ENCODE results near the gene PRSS50.
A peak's percentile ranks its signal among the peaks of the same experiment; 100 is the strongest.
"Not testable (repeated sequence)": the region's sequence is repeated elsewhere in the genome, so short reads cannot be mapped to it uniquely, and the experiment has no call there.

Gene PRSS50

DNA sequence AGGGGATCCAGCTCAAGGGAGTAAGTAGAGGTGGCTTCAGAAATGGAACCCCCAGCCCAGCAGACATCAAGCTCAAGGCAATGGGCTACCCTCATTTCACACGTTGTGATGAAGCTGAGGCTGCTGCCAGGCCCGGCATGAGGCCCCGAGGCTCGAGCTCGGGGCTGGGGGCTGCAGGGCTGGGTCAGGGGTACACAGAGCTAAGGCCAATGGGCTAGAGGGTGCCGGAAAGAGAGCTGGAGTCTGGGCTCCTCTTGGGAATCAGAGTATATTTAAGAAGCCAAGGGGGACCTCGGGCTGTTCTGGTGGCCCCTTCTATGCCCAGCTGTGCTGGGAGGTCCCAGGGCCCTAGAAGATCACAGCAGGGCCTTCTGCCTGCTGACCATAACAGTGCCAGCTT is 7.4 kb downstream of the PRSS50 start:
- TF ChIP-seq JUND (IDR thresholded peaks at IDR 0.05; ENCODE audit: low read depth), result no peak
- in situ Hi-C loops (cut with HindIII; ENCODE audit: low pct_unique_long_range_greater_than_20kb, low sequenced_read_pairs), result no loop called here
- no peak for DNase-seq (ENCODE audit: low read depth in 1 of 2, low spot score in 1 of 2)

DNA sequence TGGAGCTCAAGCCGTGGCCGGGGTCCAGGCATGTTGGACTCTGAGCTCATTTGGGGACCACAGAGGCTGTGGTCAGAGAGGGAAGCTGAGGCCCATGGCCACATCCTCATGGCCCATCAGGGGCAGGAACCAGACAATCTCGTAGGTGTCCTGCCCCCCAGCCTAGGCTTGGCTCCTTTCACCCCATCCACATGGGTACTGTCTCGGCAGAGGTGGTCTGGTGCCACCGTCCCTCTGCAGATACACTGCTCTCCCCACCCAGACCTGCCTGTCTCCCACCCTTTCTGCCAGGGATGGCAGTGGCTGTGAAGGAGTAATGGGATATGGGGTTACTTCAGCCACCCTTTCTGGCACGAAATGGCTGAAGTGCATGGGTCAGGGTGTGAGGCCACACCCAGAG is 7.9 kb downstream of the PRSS50 start:
- in situ Hi-C loops (cut with HindIII; ENCODE audit: low pct_unique_long_range_greater_than_20kb, low sequenced_read_pairs), result no loop called here
- no peak for TF ChIP-seq JUND (IDR thresholded peaks at IDR 0.05; ENCODE audit: low read depth)
- DNase-seq (ENCODE audit: low read depth in 1 of 2, low spot score in 1 of 2), result no peak

DNA sequence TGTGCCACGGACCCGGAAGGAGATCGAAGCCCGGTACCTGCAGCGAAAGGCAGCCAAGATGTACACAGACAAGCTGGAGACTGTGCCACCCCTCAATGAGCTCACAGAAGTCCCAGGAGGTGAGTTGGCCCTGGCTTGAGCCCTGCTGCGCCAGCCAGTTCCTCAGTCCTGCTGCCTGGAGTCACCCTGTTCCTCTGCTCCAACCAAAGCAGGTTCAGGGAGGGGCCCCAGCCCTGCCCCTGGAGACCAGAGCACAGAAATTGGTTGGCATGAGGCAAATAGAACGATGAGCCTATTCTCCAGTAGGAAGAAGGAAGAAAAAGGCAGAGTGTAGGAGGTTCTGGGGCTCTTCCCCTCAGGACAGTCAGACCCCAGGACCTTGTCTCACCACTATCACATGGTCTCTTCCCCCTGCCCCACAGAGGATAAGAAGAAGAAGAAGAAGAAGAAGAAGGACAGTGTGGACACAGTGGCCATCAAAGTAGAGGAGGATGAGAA is 8.5 kb downstream of the PRSS50 start:
- in situ Hi-C loops (cut with HindIII; ENCODE audit: low pct_unique_long_range_greater_than_20kb, low sequenced_read_pairs), result no loop called here

DNA sequence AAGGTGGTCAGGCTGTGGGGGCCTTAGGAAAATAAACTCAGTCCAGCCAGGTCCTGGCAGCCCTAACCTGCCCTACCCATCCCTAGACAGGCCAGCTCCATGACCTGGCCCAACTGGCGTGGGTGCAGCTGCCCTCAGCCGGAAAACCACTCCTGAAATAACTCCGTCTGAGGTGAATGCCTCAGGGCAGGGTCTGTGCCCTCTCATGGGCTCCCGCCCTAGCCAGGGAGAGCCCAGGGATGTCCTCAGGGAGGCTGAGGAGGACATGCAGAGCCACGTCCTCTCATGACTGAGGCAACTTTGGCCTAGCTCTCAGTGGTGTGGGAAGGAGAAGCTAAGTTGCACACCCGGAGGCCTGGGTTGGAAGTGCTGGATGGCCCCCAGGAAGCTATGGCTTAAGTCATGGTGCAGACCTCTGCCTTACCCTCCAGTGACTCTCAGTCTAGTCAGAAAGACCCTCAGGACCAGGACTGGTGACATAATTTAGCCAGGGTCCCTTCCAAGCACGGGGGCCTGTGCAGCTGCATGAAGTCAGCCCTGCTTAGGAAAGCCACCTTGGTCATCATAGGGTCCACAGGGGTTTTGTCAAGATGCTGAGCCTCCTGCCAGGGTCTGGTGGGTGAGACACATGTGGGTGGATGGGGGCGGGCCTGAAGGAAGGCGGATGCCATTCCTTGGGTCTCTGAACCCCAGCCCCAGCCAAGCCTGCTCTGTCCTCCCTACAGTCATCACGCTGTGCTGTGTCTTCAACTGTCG is 9.1 kb downstream of the PRSS50 start:
- TF ChIP-seq JUND (IDR thresholded peaks at IDR 0.05; ENCODE audit: low read depth), result no peak
- no peak for DNase-seq (ENCODE audit: low read depth in 1 of 2, low spot score in 1 of 2)
- in situ Hi-C loops (cut with HindIII; ENCODE audit: low pct_unique_long_range_greater_than_20kb, low sequenced_read_pairs), result no loop called here

More for the DNA sequence above, 8.5 kb downstream of the PRSS50 start:
- no peak for DNase-seq (ENCODE audit: low read depth in 1 of 2, low spot score in 1 of 2)
- no peak for TF ChIP-seq JUND (IDR thresholded peaks at IDR 0.05; ENCODE audit: low read depth)

DNA sequence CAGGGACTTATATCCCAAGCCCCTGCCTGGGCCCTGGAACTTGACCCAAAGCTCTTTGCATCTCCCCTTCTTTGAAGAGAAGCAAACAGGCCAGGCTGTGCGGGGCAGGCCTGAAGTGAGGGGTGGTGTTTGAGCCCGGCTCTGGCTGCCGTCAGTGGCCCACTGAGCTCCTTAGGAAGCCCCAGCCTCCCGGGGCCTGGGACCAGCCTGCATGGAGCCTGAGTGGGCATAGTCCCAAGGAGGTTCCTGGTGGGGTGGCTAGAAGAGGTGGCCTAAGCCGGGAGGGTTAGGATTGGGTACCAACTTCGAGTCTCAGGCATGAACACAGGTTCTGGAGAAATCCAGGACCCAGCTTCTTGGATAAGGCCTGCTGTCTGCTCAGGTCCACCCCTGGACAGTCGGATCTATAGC is 10.1 kb downstream of the PRSS50 start:
- in situ Hi-C loops (cut with HindIII; ENCODE audit: low pct_unique_long_range_greater_than_20kb, low sequenced_read_pairs), result no loop called here
- no peak for DNase-seq (ENCODE audit: low read depth in 1 of 2, low spot score in 1 of 2)
- TF ChIP-seq JUND (IDR thresholded peaks at IDR 0.05; ENCODE audit: low read depth), result no peak

DNA sequence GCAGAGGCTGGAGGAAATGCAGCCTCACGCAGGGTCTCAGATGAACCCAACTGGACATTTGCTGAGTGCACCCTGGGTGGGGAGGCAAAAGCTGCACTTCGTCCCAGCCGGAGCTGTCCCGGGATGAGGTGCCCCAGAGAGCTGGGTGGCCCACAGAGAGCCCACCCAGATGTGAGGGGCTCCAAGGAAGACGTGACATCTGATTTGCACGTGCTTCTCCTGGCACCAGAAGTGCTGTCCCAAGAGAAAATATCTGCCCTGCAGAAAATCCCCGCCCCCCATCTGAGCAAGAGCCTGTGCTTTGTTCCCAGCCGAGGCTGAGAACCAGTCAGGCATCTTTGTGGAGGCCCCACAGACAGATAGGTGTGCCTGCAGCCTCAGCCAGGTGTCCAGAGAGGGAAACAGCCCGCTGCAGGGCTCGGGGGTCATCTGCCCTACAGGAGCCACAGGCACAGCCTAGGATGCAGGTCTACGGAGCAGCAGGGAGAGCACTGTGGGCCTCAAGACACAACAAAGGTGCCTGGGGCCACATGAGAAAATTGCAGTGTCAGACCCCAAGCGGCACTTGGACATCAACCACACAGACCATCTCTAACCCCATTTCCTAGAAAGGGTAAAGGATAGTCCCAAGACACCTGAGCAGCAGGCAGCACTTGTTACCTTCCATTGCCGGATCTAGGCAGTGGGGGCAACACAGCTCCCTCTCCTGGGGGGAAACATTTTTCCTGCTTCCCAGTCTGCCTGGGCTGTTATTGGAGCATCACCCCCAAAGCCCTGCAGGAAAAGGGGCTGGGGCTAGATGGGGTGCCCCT is 10.7 kb downstream of the PRSS50 start:
- DNase-seq (ENCODE audit: low read depth in 1 of 2, low spot score in 1 of 2), result no peak
- in situ Hi-C loops (cut with HindIII; ENCODE audit: low pct_unique_long_range_greater_than_20kb, low sequenced_read_pairs), result no loop called here
- TF ChIP-seq JUND (IDR thresholded peaks at IDR 0.05; ENCODE audit: low read depth), result no peak

DNA sequence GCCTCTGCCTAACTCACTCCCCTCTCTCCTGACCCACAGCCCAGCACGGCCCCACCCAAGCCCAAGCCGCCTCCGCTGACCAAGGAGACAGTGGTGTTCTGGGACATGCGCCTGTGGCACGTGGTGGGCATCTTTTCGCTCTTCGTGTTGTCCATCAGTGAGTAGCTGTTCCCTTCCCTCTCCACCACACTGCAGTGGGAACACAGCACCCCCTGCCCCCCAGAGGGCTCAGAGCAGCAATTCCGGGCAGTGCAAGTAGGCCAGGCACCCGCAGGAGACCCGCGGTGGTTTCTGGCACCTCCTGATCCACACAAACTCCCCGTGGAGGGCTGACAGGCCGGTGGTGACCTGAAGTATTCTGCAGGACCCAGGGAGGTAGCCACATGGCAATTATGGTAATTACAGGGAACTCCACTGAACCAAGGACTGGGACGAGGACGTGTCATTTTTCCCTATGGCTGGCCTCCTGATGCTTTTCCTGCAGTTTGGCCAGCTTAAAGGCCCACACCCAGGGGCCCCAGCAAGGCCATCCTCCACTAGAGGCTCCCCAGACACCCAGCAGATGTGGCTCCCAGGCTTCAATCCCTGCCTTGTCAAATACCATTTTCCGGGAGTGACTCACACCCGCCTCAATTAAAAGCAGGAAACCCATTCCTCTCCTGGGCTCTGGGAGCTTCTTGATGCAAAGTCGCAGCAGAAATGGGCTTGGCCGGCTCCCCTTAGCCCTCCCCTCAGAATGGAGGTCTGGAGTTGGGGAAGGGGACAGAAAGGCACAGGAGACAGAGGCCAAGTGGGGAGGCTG is 11.7 kb downstream of the PRSS50 start:
- DNase-seq (ENCODE audit: low read depth in 1 of 2, low spot score in 1 of 2), result no peak
- in situ Hi-C loops (cut with HindIII; ENCODE audit: low pct_unique_long_range_greater_than_20kb, low sequenced_read_pairs), result no loop called here

DNA sequence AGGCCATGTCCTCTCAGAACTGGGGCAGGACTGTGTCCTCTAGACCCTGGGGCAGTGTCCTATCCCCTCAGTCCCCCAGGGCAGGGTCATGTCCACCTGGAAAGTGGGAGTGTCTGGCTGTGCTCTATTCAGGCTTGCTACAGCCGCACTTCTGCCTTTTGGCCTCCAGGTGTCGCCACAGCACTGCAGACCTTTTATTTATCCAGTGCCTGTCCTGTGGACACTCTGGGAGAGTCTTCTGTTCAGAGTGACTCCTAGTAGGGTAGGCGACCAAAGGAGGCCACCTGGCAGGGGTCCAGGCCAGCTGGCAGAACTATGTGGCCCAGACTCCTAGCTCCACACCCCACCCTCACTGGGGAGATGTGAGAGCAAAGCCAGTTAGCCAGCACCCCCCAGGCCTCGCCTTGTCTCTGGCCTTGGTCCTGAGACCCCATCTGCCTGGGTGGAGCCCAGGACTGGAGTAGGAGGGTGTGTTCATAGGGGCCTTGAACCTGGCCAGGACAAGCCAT is 12.6 kb downstream of the PRSS50 start:
- no peak for TF ChIP-seq JUND (IDR thresholded peaks at IDR 0.05; ENCODE audit: low read depth)
- peak; percentile 64 to 73 for DNase-seq (ENCODE audit: low read depth in 1 of 2, low spot score in 1 of 2)
- in situ Hi-C loops (cut with HindIII; ENCODE audit: low pct_unique_long_range_greater_than_20kb, low sequenced_read_pairs), result no loop called here

More for the DNA sequence above, 11.7 kb downstream of the PRSS50 start:
- TF ChIP-seq JUND (IDR thresholded peaks at IDR 0.05; ENCODE audit: low read depth), result no peak

DNA sequence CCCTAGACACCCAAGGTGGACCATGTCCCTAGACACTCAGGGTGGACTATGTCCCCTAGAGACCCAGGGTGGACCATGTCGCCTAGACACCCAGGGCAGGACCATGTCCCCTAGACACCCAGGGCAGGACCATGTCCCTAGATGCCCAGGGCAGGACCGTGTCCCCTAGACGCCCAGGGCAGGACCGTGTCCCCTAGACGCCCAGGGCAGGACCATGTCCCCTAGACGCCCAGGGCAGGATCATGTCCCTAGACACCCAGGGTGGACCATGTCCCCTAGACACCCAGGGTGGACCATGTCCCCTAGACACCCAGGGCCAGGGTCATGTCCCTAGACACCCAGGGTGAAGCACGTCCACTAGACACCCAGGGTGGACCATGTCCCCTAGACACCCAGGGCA is 13.3 kb downstream of the PRSS50 start:
- in situ Hi-C loops (cut with HindIII; ENCODE audit: low pct_unique_long_range_greater_than_20kb, low sequenced_read_pairs); DNase-seq (ENCODE audit: low read depth in 1 of 2, low spot score in 1 of 2): not testable (repeated sequence)

DNA sequence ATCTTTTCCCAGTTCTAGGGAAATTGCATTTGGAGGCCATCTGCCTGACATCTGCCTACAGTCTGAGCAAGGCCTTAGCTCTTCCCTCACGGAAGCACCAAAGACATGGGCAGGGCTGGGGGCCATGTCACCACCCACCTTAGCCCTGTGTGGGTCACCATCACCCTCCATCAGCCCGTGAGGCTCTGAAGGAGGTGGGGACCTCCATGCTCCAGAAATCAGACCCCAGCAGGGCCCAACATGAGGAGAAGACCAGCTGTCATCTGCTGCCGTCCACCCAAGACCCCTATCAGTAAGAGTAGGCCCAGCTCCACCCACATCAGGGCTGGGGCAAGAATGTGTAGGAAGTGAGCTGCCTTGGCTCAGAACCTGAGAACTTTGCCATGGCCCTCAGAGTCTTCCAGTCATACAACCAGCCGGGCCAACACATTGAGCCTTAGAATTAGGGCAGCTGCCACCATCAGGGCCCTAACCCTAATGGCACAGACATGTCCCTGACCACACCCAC is 14.6 kb downstream of the PRSS50 start:
- in situ Hi-C loops (cut with HindIII; ENCODE audit: low pct_unique_long_range_greater_than_20kb, low sequenced_read_pairs), result no loop called here
- TF ChIP-seq JUND (IDR thresholded peaks at IDR 0.05; ENCODE audit: low read depth), result no peak
- no peak for DNase-seq (ENCODE audit: low read depth in 1 of 2, low spot score in 1 of 2)

DNA sequence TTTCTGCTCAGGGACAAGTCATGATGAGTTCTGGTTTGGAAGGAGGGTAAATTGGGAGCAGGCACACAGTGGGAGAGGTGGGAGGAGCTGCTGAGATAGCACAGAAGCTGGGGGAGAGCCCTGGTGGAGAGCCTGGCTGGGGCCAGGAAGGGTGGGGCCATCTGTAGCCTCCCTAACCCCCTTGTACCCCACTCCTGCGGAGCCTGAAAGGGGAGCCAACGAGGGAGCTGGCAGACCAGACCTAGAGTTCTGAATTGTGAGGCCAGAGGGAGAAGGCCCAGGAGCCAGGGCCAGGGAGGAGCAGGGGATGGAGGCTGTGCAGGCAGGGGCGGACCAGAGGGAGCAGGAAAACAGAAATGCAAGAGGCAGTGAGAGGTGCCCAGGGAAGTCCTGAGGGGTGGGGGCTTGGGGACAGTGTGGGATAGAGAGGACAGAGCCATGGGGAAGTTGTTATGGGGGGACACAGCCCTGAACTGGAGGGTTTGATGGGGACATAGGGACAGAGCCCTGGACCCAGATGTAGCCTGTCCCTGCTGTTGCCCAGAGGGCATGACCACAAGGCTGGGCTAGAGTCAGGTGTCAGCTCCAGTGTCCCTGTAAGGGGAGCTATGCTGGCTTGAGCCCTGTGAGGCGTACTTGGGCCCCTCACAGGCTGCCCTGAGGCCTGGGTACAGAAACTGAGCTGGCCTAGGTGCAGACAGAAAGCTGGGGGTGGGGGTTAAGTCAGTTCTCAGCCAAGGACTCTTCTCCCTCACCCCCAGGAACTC is 15.2 kb downstream of the PRSS50 start:
- DNase-seq (ENCODE audit: low read depth in 1 of 2, low spot score in 1 of 2), result no peak
- no peak for TF ChIP-seq JUND (IDR thresholded peaks at IDR 0.05; ENCODE audit: low read depth)
- in situ Hi-C loops (cut with HindIII; ENCODE audit: low pct_unique_long_range_greater_than_20kb, low sequenced_read_pairs), result no loop called here
